SK-N-SH (cell line): ENCODE results near the gene SLAMF6. TPM values are rescaled to one million over a fixed set of nuclear protein-coding genes. Genes with fewer than 3 reads are reported as not detected.

ENCODE experiments used
- CTCF ChIA-PET: fragments of 300-600, 350-600 bp; formaldehyde crosslinking; extraction: SDS; loops from one replicate; lab custom pipeline; 2021; lab: Yijun Ruan, JAX
- POLR2A ChIA-PET: fragments of 350-600 bp; sonication (Branson Sonifier 250); formaldehyde crosslinking; extraction: SDS; loops from one replicate; lab custom pipeline; 2020; ENCODE audit warnings: antibody characterized with exemption, inconsistent platforms; lab: Yijun Ruan, JAX
- DNase-seq: peaks from one replicate; pipeline ENCODE4 v3.0.0; 2012
- H2AFZ ChIP-seq: fragments of 200-600 bp; sonication (generic); 2 replicates; pipeline ENCODE4 v1.8.1; 2016; ENCODE audit warnings: antibody characterized with exemption, mild to moderate bottlenecking, low read depth
- H3F3A ChIP-seq: fragments of 200-600 bp; sonication (generic); replicated peaks from 2 replicates; pipeline ENCODE3; 2016; ENCODE audit warnings: antibody characterized with exemption, mild to moderate bottlenecking; ENCODE audit not compliant: insufficient read depth
- H3K27ac ChIP-seq, 2 experiments: fragments of 200-500 bp in 1 of 2; fragments of 200-600 bp in 1 of 2; sonication (Bioruptor generic) in 1 of 2; sonication (generic), shearing (Covaris generic) in 1 of 2; 2 replicates each; pipeline versions ENCODE4 v1.5.1 to v1.6.1; 2014 to 2016; ENCODE audit warnings: low read depth in 2 of 2, inconsistent platforms in 1 of 2, low read length in 1 of 2, mild to moderate bottlenecking in 1 of 2, mixed read lengths in 1 of 2
- H3K27me3 ChIP-seq: fragments of 200-600 bp; sonication (generic), shearing (Covaris generic); 2 replicates; pipeline ENCODE4 v1.6.1; 2016; ENCODE audit warnings: mixed run types; ENCODE audit not compliant: insufficient read depth
- H3K36me3 ChIP-seq, 2 experiments: fragments of 200-500 bp in 1 of 2; fragments of 200-600 bp in 1 of 2; sonication (Bioruptor generic) in 1 of 2; sonication (generic) in 1 of 2; replicated peaks in 1 of 2; 2 replicates each; pipeline versions ENCODE3 to v1.5.1; 2014 to 2016; ENCODE audit warnings: low read length in 1 of 2, mild to moderate bottlenecking in 1 of 2; ENCODE audit not compliant: insufficient read depth in 2 of 2, control insufficient read depth in 1 of 2
- H3K4me1 ChIP-seq, 2 experiments: fragments of 200-500 bp in 1 of 2; fragments of 200-600 bp in 1 of 2; sonication (Bioruptor generic) in 1 of 2; sonication (generic), shearing (Covaris generic) in 1 of 2; 2 replicates each; pipeline versions ENCODE4 v1.5.1 to v1.6.1; 2014 to 2016; ENCODE audit warnings: low read depth in 1 of 2, low read length in 1 of 2, mixed run types in 1 of 2; ENCODE audit not compliant: insufficient read depth in 2 of 2, control insufficient read depth in 1 of 2
- H3K4me2 ChIP-seq: fragments of 200-600 bp; sonication (generic), shearing (Covaris generic); 2 replicates; pipeline ENCODE4 v1.6.1; 2017; ENCODE audit warnings: mixed run types
- H3K4me3 ChIP-seq, 2 experiments: fragments of 200-500 bp in 1 of 2; fragments of 200-600 bp in 1 of 2; sonication (Bioruptor generic) in 1 of 2; sonication (generic), shearing (Covaris generic) in 1 of 2; 2 replicates each; pipeline versions ENCODE4 v1.5.1 to v1.8.1; 2014 to 2016; ENCODE audit warnings: low read depth in 2 of 2, inconsistent platforms in 1 of 2, low read length in 1 of 2, mild to moderate bottlenecking in 1 of 2, mixed read lengths in 1 of 2, moderate library complexity in 1 of 2
- H3K79me2 ChIP-seq: fragments of 200-600 bp; sonication (generic); 2 replicates; pipeline ENCODE4 v1.8.1; 2017; ENCODE audit warnings: mild to moderate bottlenecking; ENCODE audit not compliant: insufficient read depth
- H3K9ac ChIP-seq: fragments of 200-600 bp; sonication (generic); 2 replicates; pipeline ENCODE4 v1.6.1; 2017; ENCODE audit warnings: mixed run types
- H3K9me2 ChIP-seq: fragments of 200-600 bp; sonication (generic); 2 replicates; pipeline ENCODE4 v1.6.1; 2017; ENCODE audit warnings: mixed run types
- H3K9me3 ChIP-seq: fragments of 200-600 bp; sonication (generic); 2 replicates; pipeline ENCODE4 v1.6.1; 2017; ENCODE audit warnings: mixed run types, mild to moderate bottlenecking, moderate library complexity
- H4K20me1 ChIP-seq: fragments of 200-600 bp; sonication (generic); 2 replicates; pipeline ENCODE4 v1.6.1; 2017; ENCODE audit warnings: mild to moderate bottlenecking, mixed run types; ENCODE audit not compliant: insufficient read depth
- EP300 ChIP-seq, 2 experiments: IDR thresholded peaks; 2 replicates each; pipeline versions ENCODE4 v1.4.0 to v1.6.1; 2012; ENCODE audit warnings: borderline replicate concordance in 1 of 2, low read depth in 1 of 2, low read length in 1 of 2
- FOSL2 ChIP-seq: IDR thresholded peaks from 2 replicates; pipeline ENCODE4 v1.4.0; 2012; ENCODE audit warnings: low read depth, mild to moderate bottlenecking, moderate library complexity, borderline replicate concordance
- FOXM1 ChIP-seq: IDR thresholded peaks from 2 replicates; pipeline ENCODE4 v1.4.0; 2012; ENCODE audit warnings: low read depth, mild to moderate bottlenecking
- GABPA ChIP-seq: IDR thresholded peaks from 2 replicates; pipeline ENCODE4 v1.4.0; 2012; ENCODE audit warnings: low read depth, mild to moderate bottlenecking
- JUND ChIP-seq: IDR thresholded peaks from 2 replicates; pipeline ENCODE4 v1.4.0; 2012
- MEF2A ChIP-seq: IDR thresholded peaks from 2 replicates; pipeline ENCODE4 v1.4.0; 2012; ENCODE audit warnings: low read depth, borderline replicate concordance
- RXRA ChIP-seq: IDR thresholded peaks from 2 replicates; pipeline ENCODE4 v1.4.0; 2012; ENCODE audit warnings: low read depth, mild to moderate bottlenecking, borderline replicate concordance
- SIN3A ChIP-seq: IDR thresholded peaks from 2 replicates; pipeline ENCODE4 v1.6.1; 2012; ENCODE audit warnings: low read depth, mild to moderate bottlenecking, low read length, moderate library complexity, borderline replicate concordance
- TEAD4 ChIP-seq: IDR thresholded peaks from 2 replicates; pipeline ENCODE4 v1.4.0; 2012; ENCODE audit warnings: mild to moderate bottlenecking, borderline replicate concordance; ENCODE audit not compliant: insufficient read depth
- YY1 ChIP-seq: IDR thresholded peaks from 2 replicates; pipeline ENCODE4 v1.4.0; 2012; ENCODE audit warnings: low read depth, mild to moderate bottlenecking
- WGBS: methylation state at CpG from one replicate; pipeline ENCODE4 v1.1.6; 2017; ENCODE audit warnings: low lambda C conversion rate; 5-methylcytosine and 5-hydroxymethylcytosine counted together
- polyA plus RNA-seq, 3 experiments: library from polyadenylated mRNA; depleted of rRNA; stranded (reverse); fragments of >200 nt; gene quantifications; 2 replicates each; pipeline ENCODE4 v1.2.3, GENCODE V29; 2012
- TF ChIP-seq, protein P1 (sequence below): fragments of 150-350 bp; IDR thresholded peaks from 2 replicates; pipeline ENCODE4 v1.6.1; 2016; ENCODE audit warnings: mild to moderate bottlenecking, low read depth, low read length
- TF ChIP-seq, protein P2 (sequence below): IDR thresholded peaks from 2 replicates; pipeline ENCODE4 v1.4.0; 2012; ENCODE audit warnings: low read depth, borderline replicate concordance
- TF ChIP-seq, protein P3 (sequence below): IDR thresholded peaks from 2 replicates; pipeline ENCODE4 v1.4.0; 2012; ENCODE audit warnings: low read depth, borderline replicate concordance
- TF ChIP-seq, protein P4 (sequence below): fragments of 200-600 bp; sonication (generic); IDR thresholded peaks from 2 replicates; pipeline ENCODE4 v1.6.1; 2017; ENCODE audit warnings: antibody characterized with exemption, mild to moderate bottlenecking, moderate library complexity
- TF ChIP-seq, protein P5 (sequence below): fragments of 150-350 bp; IDR thresholded peaks from 2 replicates; pipeline ENCODE4 v1.6.1; 2017; ENCODE audit warnings: antibody characterized with exemption, low read length, low read depth, borderline replicate concordance

Gene SLAMF6
- polyA plus RNA-seq, 1 of the 3 experiments (the other 2 are of a cell fraction) = not detected

DNA sequence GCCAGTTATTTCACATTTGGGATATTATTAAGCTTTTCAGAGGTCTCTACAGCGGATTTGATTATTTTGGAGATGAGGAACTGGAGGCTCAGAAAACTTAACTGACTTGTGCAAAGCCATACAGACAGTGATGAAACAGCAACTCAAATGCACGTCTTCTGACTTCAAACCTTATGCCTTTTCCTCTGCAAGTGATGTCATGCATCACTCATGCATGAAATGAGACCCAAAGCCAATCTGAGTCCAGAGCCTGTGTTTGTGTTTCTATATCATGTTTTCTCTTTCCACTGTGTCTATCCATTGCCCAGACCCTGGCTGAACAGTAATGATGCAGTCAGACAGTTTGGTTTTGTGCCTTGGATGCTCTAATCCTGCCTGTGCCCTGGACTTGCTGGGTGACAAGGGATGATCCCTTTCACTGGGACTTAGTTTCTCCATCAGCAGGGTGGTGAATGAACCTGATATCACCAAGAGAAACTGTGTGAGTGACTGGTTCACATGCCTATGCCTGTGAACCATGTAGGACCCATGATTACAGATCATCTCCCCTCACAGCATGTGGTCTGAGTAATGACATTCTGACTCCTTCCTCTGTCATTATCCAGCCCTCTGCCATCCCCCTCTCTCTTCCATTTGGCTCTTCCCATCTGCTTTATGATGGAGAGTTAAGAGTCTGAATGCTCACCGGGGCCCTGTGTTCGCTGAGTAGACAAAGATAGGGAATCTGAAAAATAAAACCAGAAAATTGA lies 33.4 kb downstream of the SLAMF6 start:
- Histone ChIP-seq H3K9me3 (no peaks in the 10 kb centered on the region), H4K20me1 (no peaks in the 10 kb centered on the region), H3K4me2 (no peak overlapping the region), H3K4me3 (no peak overlapping the region), H2AFZ (no peak overlapping the region), H3F3A (no peaks in the 10 kb centered on the region), H3K9ac (no peak overlapping the region), H3K79me2 (no peaks in the 10 kb centered on the region), H3K27ac (no peak overlapping the region), H3K9me2 (no peaks in the 10 kb centered on the region), H3K4me1 (no peaks in the 10 kb centered on the region), H3K36me3 (no peaks in the 10 kb centered on the region), H3K27me3 (no peaks in the 10 kb centered on the region; the same call in 1 of the 2 replicates)
- TF ChIP-seq TEAD4 = no peak
- TF ChIP-seq FOXM1 = no peak
- TF ChIP-seq MEF2A = no peak
- TF ChIP-seq EP300 (IDR thresholded peaks at IDR 0.05; ENCODE audit: borderline replicate concordance in 1 of 2, low read depth in 1 of 2, low read length in 1 of 2) = no peak
- no peak for TF ChIP-seq JUND
- no peak for TF ChIP-seq GABPA
- no peak for TF ChIP-seq SIN3A
- TF ChIP-seq FOSL2 = no peak
- TF ChIP-seq, protein P1, sequence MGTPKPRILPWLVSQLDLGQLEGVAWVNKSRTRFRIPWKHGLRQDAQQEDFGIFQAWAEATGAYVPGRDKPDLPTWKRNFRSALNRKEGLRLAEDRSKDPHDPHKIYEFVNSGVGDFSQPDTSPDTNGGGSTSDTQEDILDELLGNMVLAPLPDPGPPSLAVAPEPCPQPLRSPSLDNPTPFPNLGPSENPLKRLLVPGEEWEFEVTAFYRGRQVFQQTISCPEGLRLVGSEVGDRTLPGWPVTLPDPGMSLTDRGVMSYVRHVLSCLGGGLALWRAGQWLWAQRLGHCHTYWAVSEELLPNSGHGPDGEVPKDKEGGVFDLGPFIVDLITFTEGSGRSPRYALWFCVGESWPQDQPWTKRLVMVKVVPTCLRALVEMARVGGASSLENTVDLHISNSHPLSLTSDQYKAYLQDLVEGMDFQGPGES = no peak
- no peak for TF ChIP-seq RXRA
- TF ChIP-seq, protein P2, sequence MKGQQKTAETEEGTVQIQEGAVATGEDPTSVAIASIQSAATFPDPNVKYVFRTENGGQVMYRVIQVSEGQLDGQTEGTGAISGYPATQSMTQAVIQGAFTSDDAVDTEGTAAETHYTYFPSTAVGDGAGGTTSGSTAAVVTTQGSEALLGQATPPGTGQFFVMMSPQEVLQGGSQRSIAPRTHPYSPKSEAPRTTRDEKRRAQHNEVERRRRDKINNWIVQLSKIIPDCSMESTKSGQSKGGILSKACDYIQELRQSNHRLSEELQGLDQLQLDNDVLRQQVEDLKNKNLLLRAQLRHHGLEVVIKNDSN = no peak
- TF ChIP-seq, protein P3, sequence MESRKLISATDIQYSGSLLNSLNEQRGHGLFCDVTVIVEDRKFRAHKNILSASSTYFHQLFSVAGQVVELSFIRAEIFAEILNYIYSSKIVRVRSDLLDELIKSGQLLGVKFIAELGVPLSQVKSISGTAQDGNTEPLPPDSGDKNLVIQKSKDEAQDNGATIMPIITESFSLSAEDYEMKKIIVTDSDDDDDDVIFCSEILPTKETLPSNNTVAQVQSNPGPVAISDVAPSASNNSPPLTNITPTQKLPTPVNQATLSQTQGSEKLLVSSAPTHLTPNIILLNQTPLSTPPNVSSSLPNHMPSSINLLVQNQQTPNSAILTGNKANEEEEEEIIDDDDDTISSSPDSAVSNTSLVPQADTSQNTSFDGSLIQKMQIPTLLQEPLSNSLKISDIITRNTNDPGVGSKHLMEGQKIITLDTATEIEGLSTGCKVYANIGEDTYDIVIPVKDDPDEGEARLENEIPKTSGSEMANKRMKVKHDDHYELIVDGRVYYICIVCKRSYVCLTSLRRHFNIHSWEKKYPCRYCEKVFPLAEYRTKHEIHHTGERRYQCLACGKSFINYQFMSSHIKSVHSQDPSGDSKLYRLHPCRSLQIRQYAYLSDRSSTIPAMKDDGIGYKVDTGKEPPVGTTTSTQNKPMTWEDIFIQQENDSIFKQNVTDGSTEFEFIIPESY = no peak
- TF ChIP-seq, protein P4, sequence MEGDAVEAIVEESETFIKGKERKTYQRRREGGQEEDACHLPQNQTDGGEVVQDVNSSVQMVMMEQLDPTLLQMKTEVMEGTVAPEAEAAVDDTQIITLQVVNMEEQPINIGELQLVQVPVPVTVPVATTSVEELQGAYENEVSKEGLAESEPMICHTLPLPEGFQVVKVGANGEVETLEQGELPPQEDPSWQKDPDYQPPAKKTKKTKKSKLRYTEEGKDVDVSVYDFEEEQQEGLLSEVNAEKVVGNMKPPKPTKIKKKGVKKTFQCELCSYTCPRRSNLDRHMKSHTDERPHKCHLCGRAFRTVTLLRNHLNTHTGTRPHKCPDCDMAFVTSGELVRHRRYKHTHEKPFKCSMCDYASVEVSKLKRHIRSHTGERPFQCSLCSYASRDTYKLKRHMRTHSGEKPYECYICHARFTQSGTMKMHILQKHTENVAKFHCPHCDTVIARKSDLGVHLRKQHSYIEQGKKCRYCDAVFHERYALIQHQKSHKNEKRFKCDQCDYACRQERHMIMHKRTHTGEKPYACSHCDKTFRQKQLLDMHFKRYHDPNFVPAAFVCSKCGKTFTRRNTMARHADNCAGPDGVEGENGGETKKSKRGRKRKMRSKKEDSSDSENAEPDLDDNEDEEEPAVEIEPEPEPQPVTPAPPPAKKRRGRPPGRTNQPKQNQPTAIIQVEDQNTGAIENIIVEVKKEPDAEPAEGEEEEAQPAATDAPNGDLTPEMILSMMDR = no peak
- TF ChIP-seq YY1 = no peak
- TF ChIP-seq, protein P5, sequence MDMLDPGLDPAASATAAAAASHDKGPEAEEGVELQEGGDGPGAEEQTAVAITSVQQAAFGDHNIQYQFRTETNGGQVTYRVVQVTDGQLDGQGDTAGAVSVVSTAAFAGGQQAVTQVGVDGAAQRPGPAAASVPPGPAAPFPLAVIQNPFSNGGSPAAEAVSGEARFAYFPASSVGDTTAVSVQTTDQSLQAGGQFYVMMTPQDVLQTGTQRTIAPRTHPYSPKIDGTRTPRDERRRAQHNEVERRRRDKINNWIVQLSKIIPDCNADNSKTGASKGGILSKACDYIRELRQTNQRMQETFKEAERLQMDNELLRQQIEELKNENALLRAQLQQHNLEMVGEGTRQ = no peak
- DNase-seq = no peak
- 3% methylated on average over 4 of the region's 4 CpGs for WGBS
- ChIA-PET POLR2A (no interaction called here), CTCF (no interaction called here)
